NCI-H748 (cell line): ENCODE measurements around the gene IFFO2.

Experiments
- DNase-seq: peaks from one replicate; lab custom pipeline; 2025; ENCODE audit not compliant: unreplicated experiment; lab: John Stamatoyannopoulos, UW

IFFO2 gene

DNA sequence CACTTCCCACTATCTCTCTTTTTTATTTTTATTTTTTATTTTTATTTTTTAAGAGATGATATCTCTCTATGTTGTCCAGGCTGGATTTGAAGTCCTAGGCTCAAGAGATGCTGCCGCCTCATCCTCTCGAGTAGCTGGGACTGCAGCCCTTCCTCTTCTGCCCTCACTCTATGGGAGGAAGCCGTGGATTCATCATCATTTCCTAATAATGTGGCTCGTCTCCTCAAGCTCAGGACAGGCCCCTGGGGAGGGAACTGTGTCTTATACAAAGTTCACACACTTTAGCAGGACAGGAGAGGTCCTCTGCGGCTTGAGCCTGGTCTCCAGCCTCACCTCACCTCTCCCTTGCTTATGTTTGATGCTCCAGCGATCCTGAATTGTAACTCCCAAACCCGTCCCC is 16.5 kb upstream of the IFFO2 start:
- DNase-seq: no peak

DNA sequence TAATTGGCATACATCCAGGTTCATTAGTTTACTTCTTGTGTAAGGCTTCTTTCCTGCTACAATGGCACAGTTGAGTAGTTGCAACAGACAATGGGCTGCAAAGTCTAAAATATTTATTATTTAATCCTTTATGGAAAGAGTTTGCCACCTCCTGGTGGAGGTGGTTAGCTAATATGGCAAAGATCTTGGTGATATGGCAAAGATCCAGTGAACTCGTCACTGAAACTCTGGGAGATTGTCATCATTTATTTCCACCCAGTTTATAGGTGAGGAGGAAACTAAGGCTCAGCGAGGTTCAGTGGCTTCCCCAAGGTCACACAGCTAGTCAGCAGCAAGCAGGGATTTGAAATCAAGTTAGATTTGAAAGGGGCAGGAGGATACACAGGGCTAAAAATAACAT is 16.1 kb upstream of the IFFO2 start:
- no peak for DNase-seq

DNA sequence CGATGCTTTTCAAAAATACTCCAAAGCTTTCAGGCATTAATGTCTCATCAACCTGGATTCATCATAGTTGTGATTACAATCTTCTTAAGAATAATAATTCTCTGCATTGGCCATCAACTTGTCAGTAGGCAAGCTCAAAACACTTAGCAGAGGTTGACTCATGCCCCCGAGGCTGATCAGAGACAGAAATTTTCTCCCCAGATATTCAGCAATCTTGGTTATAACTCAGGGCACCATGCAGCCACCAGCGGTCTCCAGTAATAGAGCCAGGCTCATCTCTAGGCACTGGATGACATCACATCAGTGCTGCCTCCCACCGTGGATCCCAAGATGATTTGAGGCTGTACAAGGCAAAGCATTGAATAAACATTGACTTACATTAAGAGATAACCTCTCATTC is 14.3 kb upstream of the IFFO2 start:
- no peak for DNase-seq

DNA sequence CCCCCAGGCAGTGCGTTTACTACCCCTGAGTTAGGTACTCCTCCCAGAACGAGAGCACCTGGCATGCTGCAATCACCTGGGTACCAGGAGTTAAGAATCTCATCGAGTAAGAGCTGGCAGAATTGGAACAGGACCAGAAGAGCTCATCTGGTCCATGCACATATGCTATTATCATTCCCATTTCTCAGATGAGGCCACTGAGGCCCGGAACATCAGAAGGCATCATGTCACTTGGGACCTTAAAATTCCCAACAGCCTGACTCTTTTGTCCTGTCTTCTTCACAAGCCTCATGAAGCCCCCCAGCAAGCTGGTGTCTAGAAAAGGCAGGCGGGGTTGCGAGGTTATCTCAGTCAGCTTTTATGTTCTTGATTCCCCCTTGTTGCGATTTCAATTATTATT is 13.9 kb upstream of the IFFO2 start:
- no peak for DNase-seq

DNA sequence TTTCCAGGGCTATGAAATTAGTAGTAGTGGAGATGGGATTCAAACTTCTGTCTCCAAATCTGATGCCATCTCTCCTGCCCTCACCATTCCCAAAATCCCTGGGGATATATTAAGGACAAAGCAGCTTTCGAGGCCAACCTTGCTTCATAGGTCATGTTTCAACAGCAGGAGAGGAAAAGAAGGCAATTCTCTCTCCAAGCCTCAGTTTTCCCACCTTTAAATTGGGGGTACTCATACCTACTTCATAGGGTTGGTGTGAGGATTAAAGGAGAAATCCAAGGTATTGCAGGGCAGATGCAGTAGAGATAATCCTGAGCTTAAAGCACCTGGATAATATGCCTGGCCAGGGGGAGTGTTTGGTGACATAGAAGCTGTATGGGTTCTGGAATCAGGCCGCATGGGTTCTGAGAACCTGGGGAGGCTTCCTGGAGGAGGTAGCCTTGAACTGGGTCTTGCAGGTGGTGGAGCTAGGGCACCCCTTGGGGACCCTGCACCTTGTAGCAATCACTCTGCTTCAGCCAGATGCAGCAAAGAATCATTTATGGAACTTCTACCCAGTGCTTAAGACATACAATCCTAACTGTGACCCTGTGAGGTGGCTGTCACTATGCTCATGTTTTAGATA is 10.7 kb upstream of the IFFO2 start:
- no peak for DNase-seq

DNA sequence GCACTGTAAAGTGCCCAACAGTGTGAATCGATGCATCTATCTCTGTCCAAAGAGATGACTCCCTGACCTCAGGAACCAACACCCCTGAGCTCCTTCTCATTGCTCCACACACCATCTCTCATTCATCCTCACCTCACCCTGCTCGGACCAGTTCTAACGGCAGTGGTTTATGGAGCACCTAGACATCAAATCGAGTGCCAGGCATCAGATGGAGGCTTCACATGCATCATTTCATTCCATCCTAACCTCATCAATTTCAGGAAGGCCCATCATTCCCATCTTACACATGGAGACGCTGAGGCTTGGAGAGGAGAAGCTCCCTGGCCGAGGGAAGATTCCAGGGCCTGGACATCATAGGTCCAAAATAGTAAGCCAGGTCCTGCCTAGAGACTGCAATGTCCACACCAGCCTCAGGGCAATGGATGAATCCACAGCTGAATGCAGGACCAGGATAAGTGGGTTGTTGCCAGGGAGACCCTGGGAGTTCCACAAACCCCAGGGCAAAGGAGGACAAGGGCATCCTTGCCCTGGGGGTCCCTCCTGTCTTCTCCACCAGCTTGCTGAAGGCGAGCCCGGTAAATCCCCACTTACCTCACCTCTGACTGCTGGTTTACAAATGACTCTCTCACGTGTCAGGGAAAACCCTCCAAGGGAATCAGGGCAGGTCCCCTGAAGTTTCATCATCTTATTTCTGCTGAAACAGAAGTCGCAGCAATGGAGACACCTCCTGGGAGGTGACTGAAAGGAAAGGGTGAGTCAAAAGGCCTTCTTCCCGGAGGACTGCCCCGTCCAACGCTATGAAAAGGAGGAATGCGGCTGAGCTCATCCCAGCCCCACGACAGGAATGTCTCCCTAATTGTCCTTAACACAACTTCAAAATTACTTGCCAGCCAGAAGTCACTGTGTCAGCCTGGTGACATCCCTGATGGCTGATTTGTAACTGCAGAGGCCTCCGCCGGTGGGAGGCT is 9.0 kb upstream of the IFFO2 start:
- DNase-seq: no peak

DNA sequence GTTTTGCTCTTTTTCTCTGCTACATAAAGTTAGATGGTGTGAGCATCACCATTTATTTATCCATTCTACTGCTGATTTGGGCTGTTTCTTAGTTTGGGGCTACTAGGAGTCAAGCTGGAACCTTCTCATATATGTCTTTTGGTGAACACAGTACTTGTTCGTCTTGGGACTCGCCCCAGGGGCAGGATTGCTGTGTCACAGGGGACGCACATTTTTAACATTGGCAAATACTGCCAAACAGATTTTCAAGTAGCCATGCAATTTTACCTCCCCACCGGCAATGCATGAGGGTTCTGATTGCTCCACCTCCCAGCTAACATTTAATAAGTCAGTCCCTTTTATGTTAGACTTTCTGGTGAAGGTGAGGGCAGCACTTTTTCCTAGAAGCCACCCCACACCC is 7.5 kb upstream of the IFFO2 start:
- DNase-seq: no peak

DNA sequence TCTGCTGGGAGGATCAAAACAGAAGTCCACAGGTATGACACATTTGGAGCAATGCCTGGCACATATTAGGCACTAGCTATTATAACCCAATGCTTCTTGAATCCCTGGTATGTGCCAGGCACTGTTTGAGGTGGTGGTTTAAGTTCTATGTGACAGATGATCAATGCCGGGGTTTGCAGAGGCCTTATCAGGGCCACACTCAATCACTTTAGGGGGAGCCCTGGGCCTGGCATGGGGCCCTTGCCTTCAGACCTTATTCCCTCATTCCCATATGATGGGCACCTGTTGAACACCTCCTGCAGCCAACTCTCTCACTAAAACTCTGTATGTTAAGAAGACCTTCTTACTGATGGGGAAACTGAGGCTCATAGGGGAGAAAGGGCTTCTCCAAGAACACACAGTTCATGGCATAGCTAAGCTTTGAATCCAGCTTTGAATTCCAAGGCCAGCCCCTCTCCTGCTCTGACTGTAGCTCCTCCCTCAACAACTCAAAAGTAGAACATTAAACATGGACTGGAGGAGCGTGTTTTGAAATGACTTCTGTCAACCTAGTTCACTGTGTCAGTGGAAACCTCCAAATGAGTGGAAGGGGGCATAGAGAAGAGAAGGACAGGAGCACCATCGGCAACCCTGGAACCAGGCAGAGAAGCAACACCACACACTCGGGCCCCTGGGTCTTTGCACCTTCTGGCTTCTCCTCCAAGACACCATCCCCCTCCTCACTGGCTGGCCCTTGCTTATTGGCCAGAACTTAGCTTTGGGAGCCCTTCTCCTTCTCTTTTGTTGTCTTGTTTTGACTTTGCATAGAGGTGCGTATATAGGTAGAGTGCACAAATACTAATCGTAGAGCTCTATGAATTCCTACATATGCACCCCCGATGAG is 6.6 kb upstream of the IFFO2 start:
- DNase-seq: no peak

DNA sequence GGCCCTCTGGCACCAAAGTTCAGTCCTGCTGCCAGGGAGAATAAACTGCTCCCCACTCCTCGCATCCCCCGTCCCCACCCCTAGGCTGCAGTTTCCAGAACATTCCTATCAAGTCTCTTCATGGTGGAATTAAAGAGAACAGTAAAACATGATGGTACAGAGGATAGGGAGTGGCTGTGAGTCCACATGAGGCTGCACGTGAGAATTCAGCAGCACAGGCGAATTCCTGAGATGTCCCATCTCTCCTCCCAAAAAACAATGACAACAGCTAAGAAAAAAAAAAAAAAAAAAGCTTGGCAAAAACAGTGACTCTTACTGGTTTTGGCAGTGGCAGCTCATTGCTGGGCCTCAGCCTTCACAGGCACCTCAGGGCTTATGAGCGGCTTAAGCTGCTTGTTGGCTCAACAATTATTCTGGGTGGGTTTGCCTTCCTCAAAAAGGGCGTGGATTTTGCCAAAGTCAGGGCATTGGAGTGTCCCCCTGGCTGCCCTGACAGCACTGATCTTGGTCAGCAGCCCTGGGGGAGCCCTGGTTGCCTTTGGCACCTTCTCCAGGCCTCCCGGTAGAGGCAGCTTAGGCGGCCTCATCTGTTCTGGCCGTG is 5.7 kb upstream of the IFFO2 start:
- no peak for DNase-seq

DNA sequence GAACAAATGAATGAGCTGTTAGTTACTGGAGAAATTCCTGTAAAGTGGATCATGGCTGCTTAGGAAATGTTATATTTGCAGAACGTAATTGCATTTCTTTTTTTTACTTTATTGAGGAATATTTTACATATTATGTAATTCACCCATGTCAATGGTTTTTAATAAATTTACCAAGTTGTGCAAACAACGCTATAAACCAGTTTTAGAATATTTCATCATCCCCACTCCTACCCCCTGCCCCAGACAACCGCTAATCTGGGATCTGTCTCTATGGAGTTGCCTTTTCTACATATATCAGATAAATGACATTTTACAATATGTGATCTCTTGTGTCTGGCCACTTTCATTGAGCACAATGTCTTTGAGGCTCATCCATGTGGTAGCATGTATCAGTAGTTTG is 4.3 kb upstream of the IFFO2 start:
- no peak for DNase-seq

DNA sequence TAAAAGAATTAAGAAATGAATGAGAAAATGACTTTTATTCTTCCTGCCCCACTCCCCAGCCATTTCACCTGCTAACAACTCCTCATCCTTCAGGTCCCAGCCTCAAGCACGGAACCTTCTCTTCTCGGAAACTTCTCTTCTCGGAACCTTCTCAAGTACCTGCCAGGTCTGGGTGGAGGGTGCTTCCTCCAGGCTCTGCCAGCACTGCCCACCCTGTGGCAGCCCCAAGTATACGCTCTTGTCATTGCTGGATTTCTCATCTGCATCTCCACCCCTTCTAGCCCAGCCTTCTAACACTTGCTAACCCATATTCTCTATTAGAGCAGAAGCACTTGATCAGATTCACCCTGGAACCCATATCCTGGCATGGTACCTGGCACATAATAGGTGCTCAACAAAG is 3.9 kb upstream of the IFFO2 start:
- no peak for DNase-seq

DNA sequence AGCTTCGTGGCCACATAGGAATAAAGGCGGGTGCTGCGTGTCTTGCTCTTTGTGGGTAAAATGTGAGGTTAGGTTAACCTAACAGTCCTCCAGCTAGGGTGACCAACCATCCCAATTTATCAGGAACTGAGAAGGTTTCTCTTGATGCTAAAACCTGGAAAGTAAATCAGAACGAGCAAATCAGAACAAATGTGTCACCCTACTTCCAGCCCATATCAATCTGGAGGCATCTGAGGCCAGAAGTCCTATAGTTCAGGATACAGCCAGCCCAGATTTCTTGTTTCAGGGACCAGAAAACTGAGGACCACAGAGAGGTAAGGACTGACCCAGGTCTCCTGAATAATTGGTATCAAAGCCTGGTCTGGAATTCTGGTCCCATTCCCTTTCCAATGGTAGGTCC is 3.1 kb upstream of the IFFO2 start:
- DNase-seq: no peak

DNA sequence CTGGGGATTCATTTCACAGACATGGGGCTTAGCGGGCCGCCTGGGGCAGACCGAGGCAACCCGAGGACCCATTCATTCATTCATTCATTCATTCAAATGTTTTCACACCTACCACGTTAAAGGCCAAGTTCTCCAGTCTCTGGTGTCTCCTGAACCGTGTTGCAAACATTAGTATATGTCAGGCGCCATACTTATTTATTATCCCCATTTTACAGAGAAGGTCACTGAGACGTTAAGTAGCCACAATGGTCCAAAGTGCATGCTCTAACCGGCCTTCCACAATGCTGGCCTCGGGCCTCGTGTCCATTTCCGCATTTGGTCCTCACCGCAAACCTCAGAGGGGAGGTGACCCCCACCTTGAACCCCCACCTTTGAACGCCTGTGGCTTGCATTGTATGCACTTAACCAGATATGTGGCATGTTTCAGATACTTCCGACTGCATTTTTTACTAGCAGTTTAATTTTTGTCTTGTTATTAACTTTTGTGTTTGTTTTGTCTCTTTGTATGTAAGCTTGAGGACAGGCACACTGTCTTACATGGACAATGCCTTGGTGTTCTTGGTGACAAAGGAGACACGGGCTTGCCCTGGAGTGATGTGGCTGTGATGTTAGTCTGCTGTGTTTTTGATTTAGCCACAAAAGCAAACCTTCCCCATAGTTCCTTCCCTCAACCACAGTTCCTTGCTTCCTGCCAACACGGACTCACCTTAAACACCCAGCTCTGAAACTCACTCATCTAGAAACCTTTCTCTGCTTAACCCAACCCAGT is 1.2 kb upstream of the IFFO2 start:
- DNase-seq: no peak

DNA sequence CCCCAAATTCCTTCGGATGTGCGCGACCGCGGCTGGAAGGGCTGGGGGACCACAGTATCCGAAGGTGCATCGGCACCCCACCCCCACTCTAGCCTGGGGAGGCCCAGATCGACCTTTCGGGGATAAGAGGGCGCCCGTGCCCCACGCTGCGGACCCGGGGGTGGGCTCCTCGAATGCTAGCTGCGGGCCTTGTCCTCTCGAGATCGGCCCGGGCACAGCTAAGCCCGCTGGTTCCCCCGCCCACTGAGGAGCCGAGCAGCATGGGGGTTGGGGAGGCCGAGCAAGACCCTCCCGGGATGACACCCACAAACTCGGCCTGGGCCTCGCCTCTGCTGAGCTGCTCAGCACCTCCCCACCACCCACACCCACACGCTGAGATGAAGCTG is 653 bp upstream of the IFFO2 start:
- DNase-seq: no peak

DNA sequence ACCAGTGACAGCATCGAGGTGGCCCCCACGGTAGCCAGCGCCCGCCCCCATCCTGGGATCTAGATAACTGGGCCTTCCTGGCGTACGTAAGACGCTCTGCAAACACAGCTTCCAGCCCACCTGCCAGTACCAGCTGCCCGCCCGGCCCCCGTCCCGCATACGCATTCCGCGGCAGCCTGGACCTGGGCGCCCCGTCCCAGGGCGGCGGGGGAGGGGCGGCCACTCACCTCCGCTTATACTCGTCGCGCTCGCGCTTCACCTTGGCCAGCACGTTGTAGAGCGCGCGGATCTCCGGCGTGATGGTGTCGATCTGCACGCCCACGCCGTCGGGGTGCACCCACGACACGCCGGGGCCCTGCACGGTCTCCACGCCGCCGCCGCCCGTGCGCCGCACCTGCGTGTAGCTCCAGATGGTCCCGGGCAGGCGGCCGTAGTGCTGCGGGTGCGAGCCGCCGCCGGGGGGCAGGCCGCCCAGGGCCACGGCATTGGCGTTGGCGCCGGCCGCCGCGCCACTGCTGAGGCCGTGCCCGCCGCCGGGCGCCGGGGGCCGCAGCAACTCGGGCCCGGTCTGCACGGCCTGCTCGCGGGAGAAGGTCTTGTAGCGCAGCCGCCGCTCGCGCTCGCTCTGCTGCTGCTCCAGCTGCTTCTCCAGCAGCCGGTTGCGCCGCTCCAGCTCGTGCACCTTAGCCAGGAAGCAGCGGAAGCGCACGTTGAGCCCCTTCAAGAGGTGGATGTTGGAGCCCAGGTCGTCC is 859 bp downstream of the IFFO2 start:
- DNase-seq: peak; percentile 57

DNA sequence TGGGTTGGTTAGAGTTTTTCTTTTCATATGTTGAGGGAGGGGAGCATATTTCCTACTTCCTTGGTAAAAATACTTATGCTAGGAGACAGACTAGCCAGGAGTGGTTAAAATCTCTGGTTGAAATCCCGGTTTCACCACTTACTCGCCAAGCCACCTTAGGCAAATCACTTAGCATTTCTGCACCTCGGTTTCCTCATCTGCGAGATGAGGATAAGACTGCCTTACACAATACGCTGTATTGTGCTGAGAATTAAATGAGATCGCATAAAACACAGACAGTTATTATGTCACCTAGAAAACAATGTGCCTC is 1.4 kb downstream of the IFFO2 start:
- DNase-seq: no peak

DNA sequence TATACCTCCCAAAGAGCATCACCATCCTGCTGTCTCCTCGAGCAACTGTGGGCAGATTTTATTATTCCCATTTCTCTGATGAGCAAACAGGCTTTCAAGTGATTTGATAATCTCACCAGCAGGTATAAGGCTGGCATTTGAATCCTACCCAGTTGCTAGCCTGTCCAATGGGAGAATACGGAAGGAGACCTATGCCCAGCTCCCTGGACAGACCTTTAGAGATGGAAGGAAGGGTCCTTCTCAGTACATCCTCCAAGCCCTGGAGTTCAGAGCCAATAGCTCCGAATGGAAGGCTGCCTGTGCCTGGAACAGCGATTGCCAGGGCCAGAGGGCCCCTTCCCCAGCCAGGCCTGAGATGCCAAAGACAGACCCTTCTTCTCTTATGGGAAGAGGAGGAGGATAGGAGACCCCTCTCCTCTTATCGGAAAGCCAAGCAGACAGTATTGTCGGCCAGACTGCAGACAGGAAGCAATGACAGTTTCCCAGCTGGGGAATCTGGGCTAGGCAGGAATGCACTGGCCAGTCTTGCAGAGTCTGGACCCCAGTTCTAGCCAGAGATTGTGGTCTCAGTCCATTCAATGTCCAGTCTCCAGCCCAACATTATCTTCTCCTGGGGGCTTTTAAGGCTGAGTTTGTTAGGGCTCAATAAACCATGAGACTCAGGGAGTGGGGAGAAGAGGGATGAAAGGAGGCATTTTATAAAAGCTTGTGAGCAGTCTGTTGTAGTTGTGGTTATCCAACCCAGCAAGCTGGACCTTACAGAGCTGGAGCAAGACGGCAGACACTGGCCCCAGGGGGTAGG is 2.0 kb downstream of the IFFO2 start:
- no peak for DNase-seq

DNA sequence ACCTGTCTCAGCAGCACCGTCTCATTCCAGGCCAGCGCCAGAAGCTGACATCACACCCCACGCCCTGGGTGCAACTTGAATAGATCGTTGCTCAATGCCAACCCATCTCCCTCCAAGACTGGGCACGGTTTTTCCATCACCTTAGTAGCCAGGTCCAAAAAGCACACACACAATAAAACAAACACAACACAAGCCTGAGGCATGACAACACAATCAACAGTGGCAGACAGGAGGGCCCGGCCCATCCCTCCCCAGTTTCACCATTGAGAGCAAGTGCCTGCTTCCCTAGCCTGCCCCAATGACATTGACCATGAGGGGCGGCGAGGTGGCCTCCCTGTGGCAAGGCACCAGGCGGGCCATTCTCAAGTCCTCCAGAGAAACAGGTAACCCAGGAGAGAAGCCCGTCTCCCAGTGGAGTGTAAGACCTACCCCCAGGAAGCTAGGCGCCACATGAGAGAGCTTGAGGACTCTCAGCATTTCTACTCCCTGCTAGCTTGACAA is 2.7 kb downstream of the IFFO2 start:
- DNase-seq: no peak

DNA sequence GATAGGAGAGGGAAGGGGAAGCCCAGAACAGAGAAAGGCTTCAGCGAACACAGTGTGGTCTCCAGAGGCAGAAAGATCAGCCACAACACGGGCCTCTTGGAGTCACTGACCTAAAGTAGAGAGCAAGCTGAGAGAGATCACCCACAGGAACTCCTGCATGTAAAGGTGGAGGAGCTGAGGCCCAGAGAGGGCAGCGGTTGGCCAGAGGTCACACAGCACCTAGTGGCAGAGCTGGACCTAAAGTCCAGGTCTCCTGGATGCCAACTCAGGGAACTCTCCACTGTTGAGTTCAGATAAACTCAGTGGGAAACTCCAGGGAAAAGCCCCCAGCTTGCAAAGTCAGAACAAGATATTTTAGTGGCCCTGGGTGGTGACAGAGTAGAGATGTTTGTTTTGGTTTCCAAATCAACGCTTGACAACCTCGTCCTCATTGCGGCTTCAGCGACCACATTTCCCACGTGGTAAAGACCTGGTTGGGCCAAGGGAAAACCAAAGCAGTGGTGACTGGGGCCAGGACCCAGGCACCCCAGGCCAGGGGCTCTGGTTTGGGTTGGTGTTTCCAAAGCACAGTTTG is 4.6 kb downstream of the IFFO2 start:
- no peak for DNase-seq
